MCF 10A (cell line): ENCODE data around the gene LECT2. TPM values are rescaled to one million over a fixed set of nuclear protein-coding genes. Genes with fewer than 3 reads are reported as not detected.

Source experiments
- BruUV-seq: library from RNA; stranded (reverse); fragments of 400-500 nt; replicated peaks from 2 replicates; lab custom pipeline; 2021; lab: Mats Ljungman, UMichigan
- CTCF ChIA-PET: fragments of 300-600 bp; sonication (Branson Sonifier 250); formaldehyde crosslinking; extraction: SDS; loops from one replicate; lab custom pipeline; 2021; ENCODE audit warnings: antibody characterized with exemption, inconsistent platforms; lab: Yijun Ruan, JAX
- POLR2A ChIA-PET: fragments of 300-600, 350-650 bp; sonication (Branson Sonifier 250); formaldehyde crosslinking; extraction: SDS; loops from one replicate; lab custom pipeline; 2020; ENCODE audit warnings: antibody characterized with exemption, inconsistent platforms; lab: Yijun Ruan, JAX
- DNase-seq: peaks from one replicate; pipeline ENCODE4 v3.0.0-alpha.2; 2018; ENCODE audit not compliant: unreplicated experiment
- H3K27ac Mint-ChIP-seq: one replicate; pipeline ENCODE4 v1.8.0; 2022; ENCODE audit warnings: mild to moderate bottlenecking, low read depth, mixed read lengths; ENCODE audit not compliant: unreplicated experiment
- H3K27me3 Mint-ChIP-seq: one replicate; pipeline ENCODE4 v1.8.0; 2022; ENCODE audit warnings: mixed read lengths; ENCODE audit not compliant: insufficient read depth, unreplicated experiment
- H3K36me3 Mint-ChIP-seq: one replicate; pipeline ENCODE4 v1.8.0; 2022; ENCODE audit warnings: mild to moderate bottlenecking, moderate library complexity, mixed read lengths; ENCODE audit not compliant: insufficient read depth, unreplicated experiment
- H3K4me1 Mint-ChIP-seq: one replicate; pipeline ENCODE4 v1.8.0; 2022; ENCODE audit warnings: mixed read lengths; ENCODE audit not compliant: insufficient read depth, unreplicated experiment
- H3K4me3 Mint-ChIP-seq: one replicate; pipeline ENCODE4 v1.8.0; 2022; ENCODE audit warnings: mild to moderate bottlenecking, moderate library complexity, mixed read lengths; ENCODE audit not compliant: unreplicated experiment
- H3K9me3 Mint-ChIP-seq: one replicate; pipeline ENCODE4 v1.8.0; 2022; ENCODE audit warnings: mixed read lengths; ENCODE audit not compliant: unreplicated experiment
- intact Hi-C: fragments of 100-400 bp; cut with micrococcal nuclease; formaldehyde crosslinking; loops from 2 replicates; pipeline ENCODE4 v1.14.1; 2022
- total RNA-seq: library from RNA; stranded (reverse); gene quantifications from 2 replicates; pipeline ENCODE4 v1.2.3, GENCODE V29; 2022
- TF ChIP-seq, protein P1 (sequence below): fragments of 200-600 bp; IDR thresholded peaks from one replicate; pipeline ENCODE4 v1.8.0; 2022; ENCODE audit warnings: antibody characterized with exemption, mild to moderate bottlenecking; ENCODE audit not compliant: unreplicated experiment

The LECT2 gene
- total RNA-seq, 1 experiment from 2014 or later, result not detected

DNA sequence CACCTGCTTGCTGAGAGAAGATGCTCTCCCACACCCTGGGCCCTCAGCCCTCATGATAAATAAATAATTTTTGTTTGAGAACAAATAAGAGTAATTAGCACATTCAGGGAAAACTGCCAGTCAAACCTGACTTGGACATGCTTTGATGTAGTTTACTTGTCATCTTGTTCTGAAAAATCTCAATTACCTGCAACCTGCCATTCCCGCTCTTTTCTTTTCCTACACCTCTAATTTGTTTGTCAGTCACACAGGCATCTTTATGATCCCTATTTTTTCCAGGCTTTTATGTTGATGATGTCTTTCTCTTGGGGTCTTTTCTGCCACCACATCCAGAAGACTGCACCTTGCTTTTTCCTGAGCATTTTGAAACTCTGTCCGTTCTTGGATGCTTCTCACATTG, 45.4 kb upstream of the LECT2 start:
- intact Hi-C loops, result no loop called here
- BruUV-seq, result no TSS peak
- TF ChIP-seq, protein P1, sequence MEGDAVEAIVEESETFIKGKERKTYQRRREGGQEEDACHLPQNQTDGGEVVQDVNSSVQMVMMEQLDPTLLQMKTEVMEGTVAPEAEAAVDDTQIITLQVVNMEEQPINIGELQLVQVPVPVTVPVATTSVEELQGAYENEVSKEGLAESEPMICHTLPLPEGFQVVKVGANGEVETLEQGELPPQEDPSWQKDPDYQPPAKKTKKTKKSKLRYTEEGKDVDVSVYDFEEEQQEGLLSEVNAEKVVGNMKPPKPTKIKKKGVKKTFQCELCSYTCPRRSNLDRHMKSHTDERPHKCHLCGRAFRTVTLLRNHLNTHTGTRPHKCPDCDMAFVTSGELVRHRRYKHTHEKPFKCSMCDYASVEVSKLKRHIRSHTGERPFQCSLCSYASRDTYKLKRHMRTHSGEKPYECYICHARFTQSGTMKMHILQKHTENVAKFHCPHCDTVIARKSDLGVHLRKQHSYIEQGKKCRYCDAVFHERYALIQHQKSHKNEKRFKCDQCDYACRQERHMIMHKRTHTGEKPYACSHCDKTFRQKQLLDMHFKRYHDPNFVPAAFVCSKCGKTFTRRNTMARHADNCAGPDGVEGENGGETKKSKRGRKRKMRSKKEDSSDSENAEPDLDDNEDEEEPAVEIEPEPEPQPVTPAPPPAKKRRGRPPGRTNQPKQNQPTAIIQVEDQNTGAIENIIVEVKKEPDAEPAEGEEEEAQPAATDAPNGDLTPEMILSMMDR, result no peak
- Mint-ChIP-seq H3K36me3 (peaks cover 6% of the 10 kb centered on the region), H3K4me3 (no peak overlapping the region), H3K27ac (peak overlapping the region; percentile 7), H3K4me1 (peaks cover 36% of the 10 kb centered on the region), H3K9me3 (no peaks in the 10 kb centered on the region), H3K27me3 (no peaks in the 10 kb centered on the region)
- CTCF ChIA-PET, result no interaction called here
- POLR2A ChIA-PET, result interaction anchor here (39.3 kb wide), 1 partner anchor 28 kb away, joined by 1604 read pairs; the partner anchor contains the start of gene TGFBI
- DNase-seq, result no peak

DNA sequence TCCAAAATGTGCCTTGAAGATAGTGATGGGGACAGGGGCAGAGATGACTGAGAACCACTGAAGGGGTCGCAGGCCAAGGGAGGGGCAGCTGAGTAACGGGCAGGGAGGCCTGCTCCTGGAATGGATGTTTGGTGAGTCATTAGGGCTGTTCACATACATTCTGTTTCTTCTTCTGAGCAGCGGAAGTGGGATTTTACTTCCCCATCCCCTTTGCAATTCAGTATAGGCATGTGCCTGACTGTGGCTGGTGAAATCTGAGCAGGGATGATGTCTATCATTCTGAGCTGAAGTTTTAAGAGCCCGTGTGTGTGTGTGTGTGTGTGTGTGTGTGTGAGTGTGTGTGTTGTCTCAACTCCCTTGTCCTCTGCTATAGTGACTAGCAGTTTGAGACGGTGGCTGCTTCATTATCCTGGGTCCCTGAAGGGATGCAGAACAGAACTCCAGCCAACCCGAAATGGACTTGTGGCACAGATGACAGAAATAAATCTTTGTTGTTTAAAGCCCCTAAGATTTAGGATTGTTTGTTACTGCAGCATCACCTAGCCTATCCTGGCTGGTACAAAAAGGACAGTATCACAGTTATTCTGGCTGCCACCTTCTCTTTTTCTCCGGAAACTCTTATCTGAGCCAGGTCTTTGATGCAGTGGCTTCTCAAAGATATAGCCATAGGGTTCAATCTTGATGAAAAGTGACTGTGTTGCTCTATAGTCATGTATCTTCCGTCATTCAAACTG, 44.8 kb upstream of the LECT2 start:
- H3K4me3 Mint-ChIP-seq, result no peak overlapping the region
- H3K4me1 Mint-ChIP-seq, result peaks cover 35% of the 10 kb centered on the region
- H3K36me3 Mint-ChIP-seq, result peaks cover 6% of the 10 kb centered on the region
- CTCF ChIA-PET, result interaction anchor here (0.7 kb wide), 1 partner anchor 27 kb away, joined by 3 read pairs; no protein-coding TSS in a partner anchor
- H3K27me3 Mint-ChIP-seq, result no peaks in the 10 kb centered on the region
- TF ChIP-seq, protein P1, result no peak
- POLR2A ChIA-PET, result interaction anchor here (39.3 kb wide), 1 partner anchor 29 kb away, joined by 1604 read pairs; the partner anchor contains the start of gene TGFBI
- BruUV-seq, result no TSS peak
- peak; percentile 78 for DNase-seq
- intact Hi-C loops, result no loop called here
- H3K9me3 Mint-ChIP-seq, result no peaks in the 10 kb centered on the region
- H3K27ac Mint-ChIP-seq, result no peak overlapping the region

DNA sequence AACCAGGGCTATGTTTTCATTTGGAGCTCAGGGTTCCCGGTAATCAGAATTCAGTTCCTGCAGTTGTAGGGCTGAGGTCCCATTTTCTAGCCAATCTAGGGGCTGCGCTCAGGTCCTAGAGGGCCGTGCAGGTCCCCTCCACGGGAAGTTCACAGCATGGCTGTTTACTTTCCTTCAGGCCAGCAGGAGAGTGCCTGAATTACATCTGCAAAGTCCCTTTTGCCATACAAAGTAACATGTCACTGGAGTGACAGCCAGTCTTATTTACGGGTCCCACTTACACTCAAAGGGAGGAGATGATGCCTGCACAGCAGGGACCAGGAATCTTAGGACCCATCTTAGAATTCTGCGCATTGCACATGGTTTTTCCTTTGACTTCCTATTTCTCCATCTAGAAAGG, 44.1 kb upstream of the LECT2 start:
- Mint-ChIP-seq H3K4me3 (no peak overlapping the region), H3K36me3 (peaks cover 6% of the 10 kb centered on the region), H3K27ac (no peak overlapping the region), H3K27me3 (no peaks in the 10 kb centered on the region), H3K9me3 (no peaks in the 10 kb centered on the region), H3K4me1 (peaks cover 37% of the 10 kb centered on the region)
- no TSS peak for BruUV-seq
- intact Hi-C loops, result no loop called here
- TF ChIP-seq, protein P1, result no peak
- CTCF ChIA-PET, result interaction anchor here (0.7 to 1.6 kb wide), 2 partner anchors 20 to 28 kb away, joined by 3 to 5 read pairs; no protein-coding TSS in a partner anchor
- POLR2A ChIA-PET, result interaction anchor here (6.6 to 39.3 kb wide), 2 partner anchors 6 to 29 kb away, joined by 93 to 1604 read pairs; partner anchors contain the start of gene TGFBI
- DNase-seq, result no peak

DNA sequence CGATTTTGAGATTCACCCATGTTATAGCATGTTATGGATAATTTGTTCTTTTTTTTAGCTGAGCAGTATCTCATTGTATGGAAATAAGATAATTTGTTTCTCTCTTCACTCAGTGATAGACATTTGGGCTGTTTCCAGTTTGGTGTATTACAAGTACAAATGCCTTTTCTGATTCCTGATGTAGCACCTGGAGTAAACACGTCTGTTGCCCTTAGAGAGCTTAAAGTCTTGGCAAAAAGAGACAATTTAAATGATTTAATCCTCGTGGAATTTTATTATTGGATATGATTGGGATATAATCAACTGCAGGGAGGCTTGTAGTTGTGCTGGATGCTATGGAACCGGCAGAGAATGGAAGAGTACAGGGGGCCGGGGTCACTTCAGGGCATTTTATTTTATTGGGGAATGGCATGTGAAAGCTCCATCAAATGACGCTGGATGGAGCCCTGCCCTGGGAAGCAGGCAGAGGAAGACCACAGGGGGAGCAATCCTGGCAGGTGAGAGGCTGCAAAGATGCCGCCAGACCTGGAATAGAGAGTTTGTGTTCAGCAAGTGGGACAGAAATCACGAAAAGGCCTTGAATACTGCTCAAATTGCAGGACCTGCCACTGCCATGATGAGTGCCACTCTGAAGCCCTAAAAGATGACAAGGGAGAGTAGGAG, 43.0 kb upstream of the LECT2 start:
- H3K9me3 Mint-ChIP-seq, result no peaks in the 10 kb centered on the region
- ChIA-PET CTCF (interaction anchor here (0.6 to 1.9 kb wide), 6 partner anchors 8 to 432 kb away, joined by 3 to 9 read pairs (median 5); no protein-coding TSS in a partner anchor), POLR2A (interaction anchor here (1.0 to 39.3 kb wide), 4 partner anchors 7 to 30 kb away, joined by 5 to 1604 read pairs (median 50); partner anchors contain the start of gene TGFBI)
- intact Hi-C loops, result no loop called here
- H3K4me1 Mint-ChIP-seq, result peaks cover 45% of the 10 kb centered on the region
- H3K36me3 Mint-ChIP-seq, result peaks cover 6% of the 10 kb centered on the region
- no peak overlapping the region for H3K4me3 Mint-ChIP-seq
- no peak for DNase-seq
- no TSS peak for BruUV-seq
- H3K27ac Mint-ChIP-seq, result peak overlapping the region; percentile 79
- TF ChIP-seq, protein P1, result no peak
- no peaks in the 10 kb centered on the region for H3K27me3 Mint-ChIP-seq
